Stomach (tissue), 9 donors: ENCODE measurements around the gene MREG. TPM values are rescaled to one million over a fixed set of nuclear protein-coding genes. Genes with fewer than 3 reads are reported as not detected.
A peak's percentile ranks its signal among the peaks of the same experiment; 100 is the strongest.

Source experiments
- DNase-seq, 2 donors: peaks; one replicate each; pipeline versions ENCODE4 v3.0.0 to v3.0.0-alpha.2; 2013 to 2019
- H3K27ac ChIP-seq, 5 donors: fragments of 200-600 bp in 4 of 5; sonication (generic) in 4 of 5; one replicate each; pipeline ENCODE4 v1.5.1; 2013 to 2019; ENCODE audit warnings: mild to moderate bottlenecking in 1 of 5, moderate library complexity in 1 of 5
- H3K27me3 ChIP-seq, 3 donors: fragments of 200-600 bp; sonication (generic); one replicate each; pipeline ENCODE4 v1.5.1; 2017 to 2019; ENCODE audit warnings: mixed run types in 1 of 3
- H3K36me3 ChIP-seq, 4 donors: fragments of 200-600 bp; sonication (generic); 1 replicate in 3 of 4; 2 replicates in 1 of 4; pipeline ENCODE4 v1.5.1; 2016 to 2019
- H3K4me1 ChIP-seq, 4 donors: fragments of 200-600 bp; sonication (generic); one replicate each; pipeline ENCODE4 v1.5.1; 2016 to 2019
- H3K4me3 ChIP-seq, 4 donors: fragments of 200-600 bp; sonication (generic) in 3 of 4; one replicate each; pipeline ENCODE4 v1.5.1; 2016 to 2019; ENCODE audit warnings: mild to moderate bottlenecking in 1 of 4
- H3K9me3 ChIP-seq, 4 donors: fragments of 200-600 bp; sonication (generic); one replicate each; pipeline ENCODE4 v1.5.1; 2016 to 2019
- CTCF ChIP-seq, 7 experiments: fragments of 450-650 bp in 4 of 7; fragments of 200-600 bp in 3 of 7; sonication (generic) in 3 of 7; IDR thresholded peaks; one replicate each; pipeline ENCODE4 v1.5.1; 2016 to 2019; ENCODE audit warnings: antibody characterized with exemption in 7 of 7, control low read depth in 2 of 7, mild to moderate bottlenecking in 1 of 7
- EP300 ChIP-seq: sonication (generic); formaldehyde crosslinking; IDR thresholded peaks from one replicate; pipeline ENCODE4 v1.6.1; 2017; ENCODE audit warnings: antibody characterized with exemption
- POLR2A ChIP-seq, 4 donors: fragments of 450-650 bp; IDR thresholded peaks; one replicate each; pipeline ENCODE4 v1.6.1; 2016; ENCODE audit warnings: antibody characterized with exemption in 4 of 4, control low read depth in 2 of 4, mild to moderate bottlenecking in 1 of 4, moderate library complexity in 1 of 4
- POLR2AphosphoS5 ChIP-seq, 3 donors: sonication (generic); formaldehyde crosslinking; IDR thresholded peaks; one replicate each; pipeline ENCODE4 v1.6.1; 2016; ENCODE audit warnings: antibody characterized with exemption in 3 of 3
- WGBS, 5 donors: extraction: QIAGEN DNeasy Blood & Tissue Kit in 3 of 5; methylation state at CpG; one replicate each; pipeline versions ENCODE4 v1.1.5 to v1.1.7; 2013 to 2018; 5-methylcytosine and 5-hydroxymethylcytosine counted together
- intact Hi-C: fragments of 100-400 bp; cut with DNase I; formaldehyde crosslinking; loops from one replicate; pipeline ENCODE4 v1.15.1; 2023; ENCODE audit warnings: low total_unique reads
- polyA plus RNA-seq, 3 donors: library from polyadenylated mRNA; stranded (reverse); fragments of 200-250 nt; gene quantifications; one replicate each; pipeline ENCODE4 v1.2.3, GENCODE V29; 2013
- total RNA-seq, 5 donors: library from RNA; depleted of rRNA; stranded (reverse); fragments of >200 nt; gene quantifications; one replicate each; pipeline versions ENCODE4 v1.1.0 to v1.2.3, GENCODE V29; 2014 to 2016
- donor health status: healthy with polysubstance abuse.
- donor health status: Bipolar disorder and iron deficiency.
- donor health status: healthy.

Gene MREG
- total and polyA plus RNA-seq, 8 donors = 2.2 to 21.7 (median 4.6) TPM

GRCh38 chr2:216018709-216019108 is 5.4 kb upstream of the MREG start:
- Histone ChIP-seq H3K27ac (no peak overlapping the region), H3K4me1 (peaks cover 0 to 6% (median 2%) of the 10 kb centered on the region in 4 donors), H3K4me3 (no peak overlapping the region), H3K36me3 (no peaks in the 10 kb centered on the region), H3K9me3 (no peaks in the 10 kb centered on the region), H3K27me3 (no peaks in the 10 kb centered on the region)
- TF ChIP-seq EP300 = no peak
- TF ChIP-seq POLR2AphosphoS5 (IDR thresholded peaks at IDR 0.05) = no peak
- no peak for TF ChIP-seq POLR2A (IDR thresholded peaks at IDR 0.05)
- TF ChIP-seq CTCF (IDR thresholded peaks at IDR 0.05) = no peak
- 82 to 95% (median 92%) methylated on average over 3 of the region's 3 CpGs for WGBS, 5 donors
- intact Hi-C loops = no loop called here
- no peak for DNase-seq

GRCh38 chr2:216017365-216017764 is 4.0 kb upstream of the MREG start:
- H3K27me3 ChIP-seq = no peaks in the 10 kb centered on the region
- no peak overlapping the region for H3K27ac ChIP-seq
- no peak for TF ChIP-seq POLR2AphosphoS5 (IDR thresholded peaks at IDR 0.05)
- no peak for TF ChIP-seq EP300
- no peak for TF ChIP-seq CTCF (IDR thresholded peaks at IDR 0.05)
- TF ChIP-seq POLR2A (IDR thresholded peaks at IDR 0.05) = no peak
- H3K4me1 ChIP-seq = peaks cover 0 to 16% (median 8%) of the 10 kb centered on the region in 4 donors
- H3K36me3 ChIP-seq = no peaks in the 10 kb centered on the region
- intact Hi-C loops = no loop called here
- no peak overlapping the region for H3K4me3 ChIP-seq
- 78 to 86% (median 80%) methylated on average over 4 of the region's 4 CpGs for whole genome bisulfite sequencing, 5 donors
- DNase-seq = no peak
- H3K9me3 ChIP-seq = no peaks in the 10 kb centered on the region

GRCh38 chr2:216016581-216016980 is 3.2 kb upstream of the MREG start:
- TF ChIP-seq POLR2AphosphoS5 (IDR thresholded peaks at IDR 0.05) = no peak
- no peak for TF ChIP-seq CTCF (IDR thresholded peaks at IDR 0.05)
- TF ChIP-seq POLR2A (IDR thresholded peaks at IDR 0.05) = no peak
- TF ChIP-seq EP300 = no peak
- WGBS, 5 donors = 50 to 60% (median 58%) methylated on average over 1 of the region's 1 CpG
- intact Hi-C loops = no loop called here
- H3K4me3 ChIP-seq = no peak overlapping the region
- no peaks in the 10 kb centered on the region for H3K27me3 ChIP-seq
- H3K4me1 ChIP-seq = peaks cover 0 to 23% (median 11%) of the 10 kb centered on the region in 4 donors
- H3K9me3 ChIP-seq = no peaks in the 10 kb centered on the region
- H3K36me3 ChIP-seq = no peaks in the 10 kb centered on the region
- no peak for DNase-seq
- no peak overlapping the region for H3K27ac ChIP-seq

- intact Hi-C loops = no loop called here
- no peaks in the 10 kb centered on the region for H3K27me3 ChIP-seq
- H3K4me1 ChIP-seq = peaks cover 0 to 23% (median 11%) of the 10 kb centered on the region in 4 donors
- peak overlapping the region in 1 of 5 donors; percentile 14 for H3K27ac ChIP-seq
- peak in 1 of 2 donors; percentile 74 for DNase-seq
- H3K36me3 ChIP-seq = no peaks in the 10 kb centered on the region
- TF ChIP-seq POLR2AphosphoS5 (IDR thresholded peaks at IDR 0.05) = no peak
- no peak for TF ChIP-seq EP300
- WGBS, 5 donors = 71 to 81% (median 78%) methylated on average over 5 of the region's 5 CpGs
- no peaks in the 10 kb centered on the region for H3K9me3 ChIP-seq
- no peak overlapping the region for H3K4me3 ChIP-seq
Measured at GRCh38 chr2:216015722-216016464, 2.5 kb upstream of the MREG start.

- WGBS, 5 donors = 89 to 96% (median 94%) methylated on average over 23 of the region's 23 CpGs
- Histone ChIP-seq H3K27ac (no peak overlapping the region), H3K27me3 (no peaks in the 10 kb centered on the region), H3K4me3 (no peak overlapping the region), H3K9me3 (no peaks in the 10 kb centered on the region), H3K36me3 (no peaks in the 10 kb centered on the region), H3K4me1 (peaks cover 0 to 23% (median 11%) of the 10 kb centered on the region in 4 donors)
- intact Hi-C loops = no loop called here
- TF ChIP-seq CTCF (IDR thresholded peaks at IDR 0.05) = no peak
- TF ChIP-seq POLR2AphosphoS5 (IDR thresholded peaks at IDR 0.05) = no peak
- no peak for TF ChIP-seq EP300
- TF ChIP-seq POLR2A (IDR thresholded peaks at IDR 0.05) = no peak
- no peak for DNase-seq
Measured at GRCh38 chr2:216014986-216015385, 1.6 kb upstream of the MREG start.
